AG04450 (cell line): ENCODE measurements around the gene TMEM135. TPM values are rescaled to one million over a fixed set of nuclear protein-coding genes. Genes with fewer than 3 reads are reported as not detected.

Experiments used
- CTCF ChIA-PET: fragments of 300-600, 350-600 bp; formaldehyde crosslinking; extraction: SDS; loops from one replicate; lab custom pipeline; 2022; ENCODE audit warnings: antibody characterized with exemption, inconsistent platforms; lab: Charles Lee
- POLR2A ChIA-PET: fragments of 350-600 bp; formaldehyde crosslinking; extraction: SDS; loops from one replicate; lab custom pipeline; 2021; ENCODE audit warnings: antibody characterized with exemption, inconsistent platforms; lab: Yijun Ruan, JAX
- DNase-seq: peaks from one replicate; pipeline ENCODE4 v3.0.0-alpha.2; 2011; ENCODE audit warnings: low read depth, low spot score
- H3K27ac ChIP-seq: one replicate; pipeline ENCODE4 v1.5.1; 2012; ENCODE audit warnings: low read depth, low read length, control low read depth
- H3K27me3 ChIP-seq: one replicate; pipeline ENCODE4 v1.6.0; 2012; ENCODE audit warnings: low read length; ENCODE audit not compliant: control insufficient read depth, insufficient read depth
- H3K4me3 ChIP-seq: 2 replicates; pipeline ENCODE4 v1.5.1; 2011; ENCODE audit warnings: mild to moderate bottlenecking, low read depth, low read length, control low read depth
- H3K9me3 ChIP-seq: 2 replicates; pipeline ENCODE4 v1.5.1; 2012; ENCODE audit warnings: low read length; ENCODE audit not compliant: control insufficient read depth, insufficient read depth
- CTCF ChIP-seq: IDR thresholded peaks from 2 replicates; pipeline ENCODE4 v1.5.1; 2011; ENCODE audit warnings: low read depth, low read length, control low read depth, inconsistent platforms
- polyA plus RNA-seq: library from polyadenylated mRNA; depleted of rRNA; stranded (reverse); fragments of >200 nt; gene quantifications from 2 replicates; pipeline ENCODE4 v1.2.3, GENCODE V29; 2011

The TMEM135 gene
- polyA plus RNA-seq, 1 experiment, result 12.6 TPM

DNA sequence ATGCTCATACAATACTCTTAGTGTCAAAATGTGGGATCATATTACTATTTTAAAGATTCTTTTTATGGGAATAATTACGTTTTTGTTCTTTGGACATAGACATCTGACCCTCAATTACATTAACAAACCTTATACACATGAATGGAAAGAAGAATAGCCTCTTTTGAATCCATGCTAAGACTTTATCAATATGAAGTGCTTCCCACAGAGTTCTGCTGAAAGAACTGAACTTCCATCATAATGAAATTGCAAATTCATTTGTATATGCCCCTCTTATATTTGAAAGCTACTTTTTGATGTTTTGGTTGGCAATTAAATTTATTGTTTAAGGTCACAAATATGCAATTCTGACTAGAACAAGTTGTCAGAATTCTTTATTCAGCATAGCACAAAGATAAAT is 254.9 kb downstream of the TMEM135 start:
- ChIA-PET CTCF (interaction anchor here (0.5 to 1.8 kb wide), 4 partner anchors 29 to 354 kb away, joined by 3 to 6 read pairs (median 4); no protein-coding TSS in a partner anchor), POLR2A (no interaction called here)
- no peaks in the 10 kb centered on the region for H3K9me3 ChIP-seq
- H3K4me3 ChIP-seq, result no peak overlapping the region
- H3K27me3 ChIP-seq, result no peaks in the 10 kb centered on the region
- no peak for DNase-seq
- TF ChIP-seq CTCF, result no peak
- H3K27ac ChIP-seq, result no peak overlapping the region

DNA sequence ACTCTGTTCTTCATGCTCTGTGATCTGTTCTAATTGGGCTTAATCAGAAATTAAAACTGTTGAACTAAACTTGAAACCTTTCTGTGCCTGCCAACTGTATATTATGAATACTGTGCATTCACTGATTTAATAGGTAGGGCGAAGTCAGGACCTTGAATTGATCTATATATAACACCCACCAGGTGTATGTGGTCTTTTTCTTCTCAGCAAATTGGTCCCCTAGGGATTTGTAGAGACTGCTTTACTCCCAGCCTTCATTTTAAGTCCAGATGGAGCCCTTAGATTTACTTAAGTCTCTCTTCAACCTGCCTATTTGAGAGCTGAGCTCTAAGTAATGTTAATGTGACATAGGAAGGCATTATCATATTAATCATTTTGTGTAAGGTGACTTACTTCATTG is 257.5 kb downstream of the TMEM135 start:
- H3K4me3 ChIP-seq, result no peak overlapping the region
- no peaks in the 10 kb centered on the region for H3K27me3 ChIP-seq
- ChIA-PET POLR2A (no interaction called here), CTCF (interaction anchor here (1.0 to 1.7 kb wide), 4 partner anchors 29 to 357 kb away, joined by 3 to 6 read pairs (median 3); no protein-coding TSS in a partner anchor)
- no peak for TF ChIP-seq CTCF
- no peaks in the 10 kb centered on the region for H3K9me3 ChIP-seq
- no peak for DNase-seq
- no peak overlapping the region for H3K27ac ChIP-seq

DNA sequence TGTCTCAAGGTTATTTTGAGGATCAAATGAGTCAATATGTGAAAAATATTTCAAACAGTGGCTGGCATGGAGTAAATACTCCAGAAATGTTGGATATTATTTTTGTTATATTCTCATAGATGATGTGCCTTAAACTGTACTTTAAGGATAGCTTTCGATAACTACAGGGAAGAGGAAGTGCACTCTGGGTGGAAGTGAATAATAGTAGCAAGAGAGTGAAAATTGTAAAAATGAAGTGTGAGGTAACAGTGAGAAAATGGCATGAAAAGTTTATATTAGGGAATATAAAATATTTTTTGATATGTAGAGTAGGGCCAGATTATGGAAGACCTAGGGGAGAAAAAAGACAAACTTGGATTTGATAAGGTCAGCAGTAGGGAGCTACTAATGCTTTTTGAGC is 258.9 kb downstream of the TMEM135 start:
- CTCF ChIA-PET, result no interaction called here
- no peak overlapping the region for H3K4me3 ChIP-seq
- no peaks in the 10 kb centered on the region for H3K27me3 ChIP-seq
- TF ChIP-seq CTCF, result no peak
- no peak for DNase-seq
- POLR2A ChIA-PET, result no interaction called here
- no peak overlapping the region for H3K27ac ChIP-seq
- H3K9me3 ChIP-seq, result no peaks in the 10 kb centered on the region

DNA sequence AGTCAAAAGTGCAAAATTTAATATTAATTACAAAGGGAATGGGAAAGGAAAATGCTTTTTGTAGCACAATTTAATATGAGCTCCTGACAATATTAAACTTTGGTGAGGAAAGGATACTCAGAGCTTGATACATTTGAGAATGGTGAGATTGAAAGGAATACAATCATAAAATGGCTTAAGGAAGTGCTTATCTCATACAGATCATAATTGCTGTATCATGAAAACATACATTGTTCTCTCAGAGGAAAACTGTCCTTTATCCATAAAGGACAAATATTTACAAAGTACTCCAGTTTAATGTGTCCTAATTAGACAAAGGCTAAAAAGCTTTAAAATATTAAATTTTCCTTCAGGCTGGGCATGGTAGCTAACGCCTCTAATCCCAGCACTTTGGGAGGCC is 260.4 kb downstream of the TMEM135 start:
- no peak for TF ChIP-seq CTCF
- Histone ChIP-seq H3K4me3 (no peak overlapping the region), H3K27ac (no peak overlapping the region), H3K27me3 (no peaks in the 10 kb centered on the region), H3K9me3 (no peaks in the 10 kb centered on the region)
- ChIA-PET CTCF (interaction anchor here (0.6 to 4.4 kb wide), 3 partner anchors 8 to 359 kb away, joined by 3 to 35 read pairs (median 19); no protein-coding TSS in a partner anchor), POLR2A (no interaction called here)
- no peak for DNase-seq

GRCh38 chr11:87299041-87299481 is 261.3 kb downstream of the TMEM135 start:
- CTCF ChIA-PET, result interaction anchor here (2.7 to 4.4 kb wide), 3 partner anchors 9 to 360 kb away, joined by 13 to 35 read pairs (median 19); no protein-coding TSS in a partner anchor
- Histone ChIP-seq H3K9me3 (no peaks in the 10 kb centered on the region), H3K27ac (no peak overlapping the region), H3K4me3 (no peak overlapping the region), H3K27me3 (no peaks in the 10 kb centered on the region)
- TF ChIP-seq CTCF, result no peak
- DNase-seq, result no peak
- POLR2A ChIA-PET, result no interaction called here
